AG04450 (cell line): Measurements from ENCODE around the gene HLA-B. TPM values are rescaled to one million over a fixed set of nuclear protein-coding genes. Genes with fewer than 3 reads are reported as not detected.

ENCODE experiments used
- CTCF ChIA-PET: fragments of 300-600, 350-600 bp; formaldehyde crosslinking; extraction: SDS; loops from one replicate; lab custom pipeline; 2022; ENCODE audit warnings: antibody characterized with exemption, inconsistent platforms; lab: Charles Lee
- POLR2A ChIA-PET: fragments of 350-600 bp; formaldehyde crosslinking; extraction: SDS; loops from one replicate; lab custom pipeline; 2021; ENCODE audit warnings: antibody characterized with exemption, inconsistent platforms; lab: Yijun Ruan, JAX
- DNase-seq: peaks from one replicate; pipeline ENCODE4 v3.0.0-alpha.2; 2011; ENCODE audit warnings: low read depth, low spot score
- H3K27ac ChIP-seq: one replicate; pipeline ENCODE4 v1.5.1; 2012; ENCODE audit warnings: low read depth, low read length, control low read depth
- H3K27me3 ChIP-seq: one replicate; pipeline ENCODE4 v1.6.0; 2012; ENCODE audit warnings: low read length; ENCODE audit not compliant: control insufficient read depth, insufficient read depth
- H3K4me3 ChIP-seq: 2 replicates; pipeline ENCODE4 v1.5.1; 2011; ENCODE audit warnings: mild to moderate bottlenecking, low read depth, low read length, control low read depth
- H3K9me3 ChIP-seq: 2 replicates; pipeline ENCODE4 v1.5.1; 2012; ENCODE audit warnings: low read length; ENCODE audit not compliant: control insufficient read depth, insufficient read depth
- polyA plus RNA-seq: library from polyadenylated mRNA; depleted of rRNA; stranded (reverse); fragments of >200 nt; gene quantifications from 2 replicates; pipeline ENCODE4 v1.2.3, GENCODE V29; 2011
- TF ChIP-seq, protein P1 (sequence below): IDR thresholded peaks from 2 replicates; pipeline ENCODE4 v1.5.1; 2011; ENCODE audit warnings: low read depth, low read length, control low read depth, inconsistent platforms

The HLA-B gene
- polyA plus RNA-seq, 1 experiment = 418 TPM

- TF ChIP-seq, protein P1, sequence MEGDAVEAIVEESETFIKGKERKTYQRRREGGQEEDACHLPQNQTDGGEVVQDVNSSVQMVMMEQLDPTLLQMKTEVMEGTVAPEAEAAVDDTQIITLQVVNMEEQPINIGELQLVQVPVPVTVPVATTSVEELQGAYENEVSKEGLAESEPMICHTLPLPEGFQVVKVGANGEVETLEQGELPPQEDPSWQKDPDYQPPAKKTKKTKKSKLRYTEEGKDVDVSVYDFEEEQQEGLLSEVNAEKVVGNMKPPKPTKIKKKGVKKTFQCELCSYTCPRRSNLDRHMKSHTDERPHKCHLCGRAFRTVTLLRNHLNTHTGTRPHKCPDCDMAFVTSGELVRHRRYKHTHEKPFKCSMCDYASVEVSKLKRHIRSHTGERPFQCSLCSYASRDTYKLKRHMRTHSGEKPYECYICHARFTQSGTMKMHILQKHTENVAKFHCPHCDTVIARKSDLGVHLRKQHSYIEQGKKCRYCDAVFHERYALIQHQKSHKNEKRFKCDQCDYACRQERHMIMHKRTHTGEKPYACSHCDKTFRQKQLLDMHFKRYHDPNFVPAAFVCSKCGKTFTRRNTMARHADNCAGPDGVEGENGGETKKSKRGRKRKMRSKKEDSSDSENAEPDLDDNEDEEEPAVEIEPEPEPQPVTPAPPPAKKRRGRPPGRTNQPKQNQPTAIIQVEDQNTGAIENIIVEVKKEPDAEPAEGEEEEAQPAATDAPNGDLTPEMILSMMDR = no peak
- POLR2A ChIA-PET = no interaction called here
- CTCF ChIA-PET = no interaction called here
- no peak overlapping the region for H3K27ac ChIP-seq
- H3K4me3 ChIP-seq = no peak overlapping the region
- no peaks in the 10 kb centered on the region for H3K9me3 ChIP-seq
- peaks cover 13% of the 10 kb centered on the region for H3K27me3 ChIP-seq
- DNase-seq = no peak
Measured at GRCh38 chr6:31351033-31351380, 6.0 kb downstream of the HLA-B start.

- TF ChIP-seq, protein P1 = no peak
- no peak overlapping the region for H3K27ac ChIP-seq
- ChIA-PET CTCF (no interaction called here), POLR2A (no interaction called here)
- peaks cover 15% of the 10 kb centered on the region for H3K27me3 ChIP-seq
- no peak overlapping the region for H3K4me3 ChIP-seq
- no peaks in the 10 kb centered on the region for H3K9me3 ChIP-seq
- DNase-seq = no peak
Measured at GRCh38 chr6:31350196-31351032, 6.6 kb downstream of the HLA-B start.

- CTCF ChIA-PET = no interaction called here
- H3K9me3 ChIP-seq = no peaks in the 10 kb centered on the region
- no peak overlapping the region for H3K4me3 ChIP-seq
- no peak for DNase-seq
- TF ChIP-seq, protein P1 = no peak
- POLR2A ChIA-PET = no interaction called here
- no peak overlapping the region for H3K27ac ChIP-seq
- peaks cover 17% of the 10 kb centered on the region for H3K27me3 ChIP-seq
Measured at GRCh38 chr6:31349301-31349700, 7.7 kb downstream of the HLA-B start.

GRCh38 chr6:31345026-31345730 lies 11.8 kb downstream of the HLA-B start:
- Histone ChIP-seq H3K27ac (no peak overlapping the region), H3K9me3 (peaks cover 3% of the 10 kb centered on the region; the same call in 1 of the 2 replicates), H3K27me3 (peaks cover 7% of the 10 kb centered on the region), H3K4me3 (no peak overlapping the region)
- CTCF ChIA-PET = interaction anchor here (0.6 to 0.7 kb wide), 3 partner anchors 22 to 790 kb away, joined by 3 to 4 read pairs (median 3); no protein-coding TSS in a partner anchor
- POLR2A ChIA-PET = no interaction called here
- no peak for DNase-seq
- TF ChIP-seq, protein P1 = no peak

- Histone ChIP-seq H3K9me3 (peaks cover 19% of the 10 kb centered on the region), H3K27me3 (peaks cover 2% of the 10 kb centered on the region), H3K27ac (no peak overlapping the region), H3K4me3 (no peak overlapping the region)
- TF ChIP-seq, protein P1 = no peak
- DNase-seq = no peak
- CTCF ChIA-PET = no interaction called here
- POLR2A ChIA-PET = no interaction called here
Measured at GRCh38 chr6:31340228-31340627, 16.8 kb downstream of the HLA-B start.
